SKM-1 (cell line): ENCODE measurements around the gene CHKA.
A peak's percentile ranks its signal among the peaks of the same experiment; 100 is the strongest.

Source experiments
- DNase-seq: peaks from one replicate; lab custom pipeline; 2025; ENCODE audit not compliant: unreplicated experiment; lab: John Stamatoyannopoulos, UW

Gene CHKA

GRCh38 chr11:68143310-68143689 lies 22.1 kb upstream of the CHKA start:
- no peak for DNase-seq

GRCh38 chr11:68142441-68143309 lies 21.5 kb upstream of the CHKA start:
- DNase-seq = no peak

DNA sequence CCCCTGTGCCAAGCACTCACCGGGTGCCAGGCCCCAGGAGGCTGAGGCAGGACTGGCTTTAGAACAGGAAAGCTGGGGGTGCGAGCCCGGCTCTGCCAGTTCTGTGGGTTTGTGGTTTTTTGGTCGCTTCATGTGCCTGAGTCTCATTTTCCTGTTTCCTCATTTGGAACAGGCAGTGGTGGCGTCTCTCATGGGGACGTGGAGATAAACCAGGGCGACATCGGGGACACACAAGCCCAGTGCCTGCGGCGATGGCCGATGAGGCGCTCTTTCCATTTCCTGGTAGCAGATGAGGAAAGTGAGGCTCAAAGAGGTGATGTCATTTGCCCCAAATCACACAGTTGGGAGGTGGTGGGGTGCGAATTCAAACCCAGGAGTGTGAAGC lies 20.8 kb upstream of the CHKA start:
- DNase-seq = peak; percentile 77

DNA sequence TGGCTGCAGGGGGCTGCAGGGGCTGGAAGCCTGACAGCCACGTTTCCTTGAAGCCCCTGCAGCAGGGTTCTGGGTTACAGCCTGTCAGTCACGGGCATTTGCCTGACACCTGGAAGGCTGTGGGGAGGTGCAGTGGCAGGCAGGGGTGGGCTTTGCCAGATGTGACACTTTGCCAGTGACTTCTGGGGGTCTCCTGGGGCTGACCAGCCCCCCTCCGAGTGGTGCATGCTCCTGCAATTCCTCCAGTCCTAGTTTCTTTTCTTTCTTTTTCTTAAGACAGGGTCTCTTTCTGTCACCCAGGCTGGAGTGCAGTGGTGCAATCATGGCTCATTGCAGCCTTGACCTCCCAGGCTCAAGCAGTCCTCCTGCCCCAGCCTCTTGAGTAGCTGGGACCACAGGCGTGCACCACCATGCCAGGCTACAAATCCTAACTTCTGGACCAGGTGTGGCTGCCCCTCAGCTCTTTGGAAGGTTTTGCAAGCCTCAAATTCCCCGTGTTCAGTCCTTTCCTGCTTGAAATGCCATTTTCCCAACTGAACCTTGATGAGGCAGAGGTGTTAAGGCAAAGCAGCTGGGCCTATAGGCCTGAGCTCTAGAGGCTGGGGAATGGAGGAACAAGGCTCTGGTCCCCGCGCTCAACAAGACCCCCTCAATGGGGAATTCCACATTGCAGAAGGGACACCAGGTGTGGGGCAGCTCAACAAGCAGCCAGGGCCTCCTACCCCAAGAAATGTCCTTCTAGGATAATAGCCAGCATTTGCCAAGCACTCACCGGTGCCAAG lies 20.2 kb upstream of the CHKA start:
- no peak for DNase-seq

GRCh38 chr11:68140496-68141245 lies 19.5 kb upstream of the CHKA start:
- no peak for DNase-seq

DNA sequence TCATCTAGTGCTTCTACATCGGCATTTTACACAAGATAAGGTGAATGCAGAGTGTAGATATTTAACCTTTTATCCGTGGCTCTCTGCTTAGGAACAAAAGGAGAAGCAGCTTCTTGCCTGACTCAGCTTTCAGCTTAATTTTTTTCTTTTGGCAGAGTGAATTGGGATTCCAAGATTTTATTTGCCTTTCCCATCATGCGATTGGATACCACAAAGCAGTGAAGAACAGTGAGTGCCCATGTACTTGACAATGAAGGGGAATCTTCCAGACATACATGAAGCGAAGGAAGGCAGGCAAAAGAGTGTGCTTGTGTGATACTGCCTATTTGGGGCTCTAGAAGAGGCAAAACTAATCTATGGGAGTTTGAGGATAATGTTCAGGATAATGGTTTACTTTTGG lies 17.0 kb upstream of the CHKA start:
- no peak for DNase-seq

GRCh38 chr11:68137833-68138232 lies 16.6 kb upstream of the CHKA start:
- no peak for DNase-seq

DNA sequence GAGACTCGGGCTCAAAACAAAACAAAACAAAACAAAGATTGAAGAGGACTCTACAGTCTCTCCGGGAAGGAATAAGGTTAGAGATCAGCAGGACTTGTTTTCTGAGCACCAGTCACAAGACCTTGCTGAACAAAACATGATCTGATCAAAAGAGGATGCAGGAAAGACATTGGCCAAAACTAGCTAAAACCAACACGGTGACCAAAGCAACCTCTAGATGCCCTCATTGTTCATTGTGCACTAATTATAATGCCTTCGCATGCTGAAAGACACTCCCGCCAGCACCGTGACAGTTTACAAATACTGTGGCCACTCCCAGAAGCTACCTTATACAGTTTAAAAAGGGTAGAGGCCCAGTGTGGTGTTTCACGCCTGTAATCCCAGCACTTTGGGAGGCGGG lies 15.7 kb upstream of the CHKA start:
- DNase-seq = no peak

DNA sequence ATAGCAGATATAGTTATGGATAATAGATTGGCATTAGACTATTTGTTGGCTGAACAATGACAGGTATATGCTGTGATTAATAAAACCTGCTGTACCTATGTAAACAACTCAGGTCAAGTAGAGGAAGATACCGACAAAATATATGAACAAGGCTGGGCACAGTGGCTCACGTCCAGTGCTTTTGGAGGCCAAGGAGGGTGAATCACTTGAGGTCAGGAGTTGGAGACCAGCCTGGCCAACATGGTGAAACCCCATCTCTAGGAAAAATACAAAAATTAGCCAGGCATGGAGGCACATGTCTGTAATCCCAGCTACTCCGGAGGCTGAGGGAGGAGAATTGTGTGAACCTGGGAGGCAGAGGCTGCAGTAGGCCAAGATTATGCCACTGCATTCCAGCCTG lies 14.0 kb upstream of the CHKA start:
- DNase-seq = no peak

DNA sequence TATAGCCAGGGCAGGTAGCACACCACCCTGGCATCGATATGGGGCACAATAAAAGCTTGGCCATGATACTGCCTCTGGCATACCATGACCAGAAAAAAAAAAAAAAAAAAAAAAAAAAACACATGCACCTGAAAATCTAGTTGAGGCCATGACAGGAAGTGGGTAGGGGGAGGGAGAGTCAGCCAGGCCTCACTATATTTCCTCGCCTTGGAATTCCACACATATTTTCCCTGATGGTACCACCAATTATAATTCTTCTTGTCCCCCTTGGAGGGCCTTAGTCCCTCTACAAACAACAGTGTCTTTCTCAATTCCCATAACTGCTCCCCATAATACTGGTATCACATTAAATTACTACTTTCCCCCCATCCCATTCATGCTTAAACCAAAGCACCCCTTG lies 12.6 kb upstream of the CHKA start:
- DNase-seq = no peak

- no peak for DNase-seq
Observed at GRCh38 chr11:68130121-68130520, 8.9 kb upstream of the CHKA start.

- DNase-seq = no peak
Observed at GRCh38 chr11:68128682-68129327, 7.6 kb upstream of the CHKA start.

DNA sequence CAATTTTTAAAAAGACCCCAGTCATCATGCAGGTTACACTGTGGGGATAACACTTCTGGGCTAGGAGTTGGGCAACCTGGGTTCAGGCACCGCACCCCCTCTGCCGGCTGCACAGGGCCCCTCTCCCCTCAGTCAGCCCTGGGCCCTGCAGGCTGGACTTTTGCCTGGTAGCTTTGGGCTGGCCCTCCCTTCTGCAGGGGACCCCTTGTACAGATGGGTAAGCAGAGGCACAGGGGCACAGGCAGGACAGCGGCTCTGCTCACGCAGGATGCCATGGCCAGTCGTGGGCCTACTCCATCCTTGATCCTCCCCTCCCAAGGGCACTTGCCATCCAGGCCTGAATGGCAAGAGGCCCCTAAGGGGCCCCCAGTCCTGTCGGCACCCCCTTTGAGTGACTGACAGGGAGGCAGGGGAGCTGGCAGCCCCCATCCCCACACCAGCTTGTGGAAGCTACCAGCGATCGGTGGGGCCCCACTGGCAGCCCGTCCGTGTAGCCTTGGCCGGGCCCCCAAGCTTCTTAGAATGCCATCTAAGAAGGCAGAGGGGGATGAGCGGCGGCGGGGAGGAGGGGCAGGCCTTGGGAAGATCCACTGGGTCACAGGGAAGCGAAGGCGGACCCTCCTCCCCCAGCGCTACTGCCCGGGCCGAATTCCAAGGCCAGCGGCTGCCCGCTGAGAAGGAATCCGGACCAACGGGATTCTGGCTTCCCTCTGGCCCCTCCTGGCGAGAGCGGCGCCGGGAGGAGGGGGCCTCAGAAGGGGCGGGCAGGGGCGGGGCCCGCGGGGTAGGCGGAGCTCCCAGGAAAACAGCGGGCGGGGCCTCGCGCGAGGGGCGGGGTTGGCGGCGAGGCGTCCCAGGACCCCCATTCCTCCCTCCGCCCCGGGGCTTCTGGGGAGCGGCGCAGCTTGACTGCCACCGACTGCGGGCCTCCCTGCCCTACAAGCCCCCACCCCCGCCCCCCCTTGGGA lies 6.8 kb upstream of the CHKA start:
- no peak for DNase-seq

- no peak for DNase-seq
Observed at GRCh38 chr11:68125164-68125563, 4.0 kb upstream of the CHKA start.

DNA sequence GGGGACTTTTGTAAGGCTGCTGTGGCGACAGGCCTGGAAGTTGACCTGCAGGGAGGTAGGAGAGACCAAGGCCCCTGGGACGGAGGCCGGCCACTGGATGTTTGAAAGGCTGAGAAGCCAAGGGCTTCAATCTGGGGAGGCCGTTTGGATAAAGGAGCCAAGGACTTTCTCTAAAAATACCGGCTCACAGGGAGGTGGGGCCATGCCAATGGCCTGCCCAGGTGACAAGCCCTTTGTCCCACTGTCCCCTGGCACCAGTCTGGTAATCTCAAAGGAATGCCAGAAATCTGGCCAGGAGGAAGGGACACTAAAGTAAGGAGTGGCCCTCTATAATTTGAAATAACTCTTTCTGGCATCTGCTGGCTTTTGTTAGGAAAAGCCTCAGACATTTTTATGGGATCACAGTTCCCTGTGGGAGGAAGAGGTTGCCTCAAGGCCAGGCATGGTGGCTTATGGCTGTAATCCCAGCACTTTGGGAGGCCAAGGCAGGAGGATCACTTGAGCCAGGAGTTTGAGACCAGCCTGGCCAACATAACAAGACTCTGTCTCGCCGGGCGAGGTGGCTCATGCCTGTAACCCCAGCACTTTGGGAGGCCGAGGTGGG lies 1.9 kb upstream of the CHKA start:
- DNase-seq = no peak

- DNase-seq = no peak
Observed at GRCh38 chr11:68120273-68121066, 718 bp downstream of the CHKA start.

- DNase-seq = peak; percentile 87
Observed at GRCh38 chr11:68118706-68119448, 2.3 kb downstream of the CHKA start.

GRCh38 chr11:68117853-68118470 lies 3.2 kb downstream of the CHKA start:
- DNase-seq = no peak
